Spleen (tissue), 7 donors: Measurements from ENCODE around the gene WASF2.

Experiments used
- CTCF ChIP-seq, 11 experiments: fragments of 200-600 bp in 7 of 11; fragments of 450-650 bp in 4 of 11; sonication (generic) in 4 of 11; IDR thresholded peaks in 8 of 11; conservative IDR thresholded peaks in 3 of 11; 1 replicate in 7 of 11; 2 replicates in 4 of 11; pipeline versions ENCODE4 v1.4.0 to v1.8.0; 2016 to 2021; ENCODE audit warnings: antibody characterized with exemption in 11 of 11, inconsistent platforms in 4 of 11, mild to moderate bottlenecking in 1 of 11
- POLR2A ChIP-seq, 3 donors: fragments of 450-650 bp; IDR thresholded peaks; one replicate each; pipeline ENCODE4 v1.5.1; 2017; ENCODE audit warnings: antibody characterized with exemption in 3 of 3, mild to moderate bottlenecking in 1 of 3
- POLR2AphosphoS5 ChIP-seq, 3 donors: sonication (generic); formaldehyde crosslinking; IDR thresholded peaks; one replicate each; pipeline ENCODE4 v1.5.1; 2017; ENCODE audit warnings: antibody characterized with exemption in 3 of 3
- donor health status: DM: no; HTN: no; CAD: no; lungs with moderate emphysema.
- donor health status: DM: no; HTN: no; CAD: no.
- donor health status: DM: no; HTN: no; CAD: no.

- TF ChIP-seq CTCF (IDR thresholded peaks at IDR 0.05 in 8 of 11, conservative IDR thresholded peaks at IDR 0.05 in 3 of 11) (no peak), POLR2A (IDR thresholded peaks at IDR 0.05) (no peak), POLR2AphosphoS5 (IDR thresholded peaks at IDR 0.05) (no peak)
Measured at GRCh38 chr1:27413004-27413403, 77.0 kb downstream of the WASF2 start.
